ENCODE measurements around the gene REV1.
"Not testable (repeated sequence)": the region's sequence is repeated elsewhere in the genome, so short reads cannot be mapped to it uniquely, and the experiment has no call there.

The REV1 gene

DNA sequence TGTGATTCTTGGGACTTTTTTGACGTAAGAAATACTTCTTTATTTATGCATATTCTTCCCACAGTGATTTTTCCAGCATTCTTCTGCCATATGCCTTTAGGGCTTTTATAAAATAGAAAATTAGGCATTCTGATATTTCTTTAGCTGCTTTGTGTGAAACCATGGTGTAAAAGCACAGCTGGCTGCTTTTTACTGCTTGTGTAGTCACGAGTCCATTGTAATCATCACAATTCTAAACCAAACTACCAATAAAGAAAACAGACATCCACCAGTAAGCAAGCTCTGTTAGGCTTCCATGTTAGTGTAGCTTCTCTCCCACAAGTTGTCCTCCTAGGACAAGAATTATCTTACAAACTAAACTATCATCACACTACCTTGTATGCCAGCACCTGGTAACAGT, 90.0 kb downstream of the REV1 start:
- DNase-seq: no peak

DNA sequence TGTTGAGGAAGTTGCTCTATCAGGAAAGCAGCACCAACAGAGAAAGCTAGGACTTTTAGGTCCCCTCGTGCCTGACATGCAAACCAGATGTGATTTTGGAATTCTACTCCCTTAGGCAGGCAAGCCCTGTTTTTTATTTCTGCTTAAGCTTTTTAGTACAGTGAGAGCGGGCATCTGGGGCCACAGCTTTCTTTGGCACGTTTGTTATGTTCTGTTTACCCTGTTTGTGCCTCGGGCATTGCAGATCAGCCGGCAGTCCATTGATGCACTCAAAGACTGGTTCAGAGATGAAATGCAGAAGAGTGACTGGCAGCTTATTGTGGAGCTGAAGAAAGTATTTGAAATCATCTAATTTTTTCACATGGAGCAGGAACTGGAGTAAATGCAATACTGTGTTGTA, 90.8 kb downstream of the REV1 start:
- no peak for DNase-seq

DNA sequence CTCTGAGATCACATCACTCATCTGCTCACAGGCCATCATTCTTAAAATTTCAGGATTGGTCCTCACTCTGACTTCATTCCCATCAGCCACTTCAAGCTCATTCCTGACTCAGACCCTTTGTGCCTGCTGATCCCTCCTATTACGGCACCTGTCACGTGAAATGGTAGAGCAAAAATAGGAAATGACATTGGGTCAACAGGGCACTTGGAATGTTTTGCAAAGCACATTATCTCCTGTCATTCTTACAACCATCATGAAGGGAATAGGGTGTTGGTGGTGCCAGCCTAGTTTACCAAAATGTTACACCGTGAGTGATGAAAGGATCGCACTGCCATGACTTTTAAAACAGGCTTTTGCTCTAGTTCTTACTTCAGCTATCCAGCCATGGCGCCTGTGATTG, 91.5 kb downstream of the REV1 start:
- DNase-seq: no peak

DNA sequence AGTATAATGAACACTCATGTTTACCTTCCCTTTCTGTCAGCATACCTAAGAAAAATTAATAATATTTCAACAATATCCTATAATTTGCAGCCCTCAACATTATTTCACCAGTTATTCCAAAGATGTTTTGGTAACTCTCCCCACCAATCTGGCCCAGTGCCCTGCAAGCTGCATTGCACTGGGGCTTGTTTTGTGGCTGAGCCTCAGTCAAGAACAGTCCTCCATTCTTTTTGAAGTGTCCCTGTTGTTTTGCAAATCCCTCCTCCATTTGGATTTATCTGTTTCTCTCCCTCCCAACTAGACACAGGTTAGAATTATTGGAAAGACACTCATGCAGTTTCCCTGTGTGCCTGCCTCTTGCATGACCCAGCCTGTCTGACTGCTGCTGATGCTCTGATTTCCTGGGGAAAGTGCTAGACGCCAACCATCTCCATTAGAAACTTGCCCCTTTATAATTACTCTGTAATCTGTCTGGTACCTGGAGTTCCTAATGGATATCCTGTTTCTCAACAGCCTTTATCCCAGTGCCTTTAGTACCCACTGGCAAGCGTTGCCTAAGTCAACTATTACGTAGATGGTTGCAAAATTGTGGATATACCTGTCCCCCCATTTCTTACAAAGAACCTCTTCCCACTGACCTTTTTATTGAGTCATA, 92.4 kb downstream of the REV1 start:
- DNase-seq: no peak

DNA sequence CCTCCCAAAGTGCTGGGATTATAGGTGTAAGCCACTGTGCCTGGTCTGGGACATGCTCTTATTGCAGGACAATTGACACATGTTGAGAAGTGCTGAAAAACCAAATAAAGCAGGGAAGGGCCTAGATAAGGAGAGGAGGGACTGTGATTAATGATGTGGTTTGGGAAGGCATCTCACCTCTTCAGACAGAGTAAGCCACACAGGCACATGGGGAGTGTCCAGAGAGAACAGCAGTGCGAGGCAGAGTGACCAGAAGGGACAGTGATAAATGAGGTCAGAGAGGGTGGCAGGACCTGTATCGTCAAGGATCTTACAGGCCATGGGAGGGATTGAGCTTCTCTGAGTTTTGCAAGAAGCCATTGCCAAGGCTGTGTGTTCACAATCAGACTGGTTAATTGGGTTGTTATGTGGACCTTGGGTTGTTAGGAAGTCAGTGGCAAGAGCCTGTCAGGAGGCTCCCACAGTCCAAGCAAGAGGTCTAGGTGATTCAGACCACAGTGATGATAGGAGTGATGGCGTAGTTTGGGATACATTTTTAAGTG, 94.2 kb downstream of the REV1 start:
- no peak for DNase-seq

DNA sequence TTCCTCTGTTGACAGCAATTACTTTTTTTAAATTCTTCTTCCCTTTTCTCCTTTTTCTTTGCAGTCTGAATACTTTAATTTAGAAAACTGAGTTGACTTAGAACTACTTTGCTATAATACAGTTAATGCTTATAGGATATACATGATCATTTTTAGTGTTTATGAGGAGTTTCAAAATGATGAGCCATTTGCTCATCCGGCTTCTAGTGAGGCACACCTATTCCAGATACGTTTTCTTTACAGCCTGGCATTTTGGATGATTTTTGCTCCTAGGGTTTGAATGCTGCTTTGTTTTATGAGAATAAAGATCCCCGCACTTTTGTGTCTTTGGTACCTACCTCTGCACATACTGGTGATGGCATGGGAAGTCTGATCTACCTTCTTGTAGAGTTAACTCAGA, 99.9 kb downstream of the REV1 start:
- DNase-seq: no peak

DNA sequence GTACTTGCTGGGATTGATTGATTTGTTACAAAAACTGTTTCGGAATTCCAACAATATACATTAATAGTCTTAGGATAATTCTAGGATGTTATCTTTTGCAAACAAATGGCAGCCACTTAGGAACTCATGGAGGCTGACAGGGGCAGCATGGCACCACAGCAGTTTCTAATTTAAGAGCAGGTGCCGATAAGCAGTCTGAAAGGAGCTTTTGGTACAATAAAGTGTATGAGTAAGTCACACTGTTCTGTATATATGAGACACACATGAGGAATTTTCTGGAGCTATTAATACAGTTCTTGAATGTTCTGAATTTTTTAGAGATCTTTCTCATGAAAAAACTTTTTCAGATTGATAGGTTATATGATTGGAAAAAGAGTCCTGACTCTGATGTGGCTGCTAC, 100.4 kb downstream of the REV1 start:
- no peak for DNase-seq

DNA sequence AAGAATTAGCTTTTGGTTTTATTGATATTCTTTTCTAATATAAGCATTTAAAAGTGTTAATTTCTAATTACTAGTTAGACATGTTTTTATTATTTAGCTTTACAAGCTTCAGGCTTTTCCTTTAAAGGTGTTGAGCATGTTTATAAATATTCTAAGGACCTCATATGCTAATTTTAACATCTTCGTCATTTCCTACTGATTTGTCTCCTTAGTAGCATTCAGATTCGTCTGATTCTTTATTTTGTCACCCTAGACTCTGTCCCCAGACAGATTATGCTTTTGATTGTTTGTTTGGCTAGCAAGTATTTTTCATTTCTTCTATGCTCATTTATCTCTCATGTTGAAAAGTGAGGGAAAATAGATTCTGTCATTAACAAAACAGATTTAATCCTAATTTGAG, 100.9 kb downstream of the REV1 start:
- no peak for DNase-seq

DNA sequence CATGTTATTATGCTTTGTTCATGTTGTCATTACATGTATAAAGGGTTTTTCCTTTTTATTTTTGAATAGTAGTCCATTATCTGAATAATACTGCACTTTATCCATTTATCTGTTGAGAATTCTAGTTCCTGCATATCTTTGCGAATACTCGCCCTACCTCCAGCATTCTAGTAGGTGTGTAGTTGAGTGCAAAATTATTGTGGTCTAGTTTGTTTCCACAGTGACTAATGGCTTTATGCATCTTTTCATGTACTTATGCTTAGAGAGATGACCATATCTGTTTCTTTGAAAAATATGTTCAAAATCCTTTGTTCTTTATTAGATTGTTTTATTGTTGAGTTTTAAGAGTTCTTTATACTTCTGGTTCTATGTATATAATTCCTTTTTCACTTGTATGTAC, 103.8 kb downstream of the REV1 start:
- DNase-seq: no peak

DNA sequence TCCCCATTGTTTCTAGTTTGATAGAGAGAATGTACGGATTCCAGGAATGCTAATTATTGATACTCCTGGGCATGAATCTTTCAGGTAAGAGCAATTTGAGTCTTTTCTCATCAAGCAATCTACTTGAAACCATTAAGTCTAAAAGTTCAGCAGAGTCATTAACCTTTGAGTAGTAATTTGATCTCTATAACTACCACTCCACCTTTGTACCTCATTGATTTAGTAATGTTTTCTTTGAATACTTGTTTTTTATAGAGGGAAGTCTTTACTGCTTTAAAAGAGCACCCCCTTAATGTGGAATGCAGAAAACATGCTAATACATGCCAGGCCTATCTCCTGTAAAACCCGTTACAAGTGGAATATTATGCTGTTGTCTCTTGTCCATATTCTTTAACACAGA, 107.7 kb downstream of the REV1 start:
- no peak for DNase-seq

DNA sequence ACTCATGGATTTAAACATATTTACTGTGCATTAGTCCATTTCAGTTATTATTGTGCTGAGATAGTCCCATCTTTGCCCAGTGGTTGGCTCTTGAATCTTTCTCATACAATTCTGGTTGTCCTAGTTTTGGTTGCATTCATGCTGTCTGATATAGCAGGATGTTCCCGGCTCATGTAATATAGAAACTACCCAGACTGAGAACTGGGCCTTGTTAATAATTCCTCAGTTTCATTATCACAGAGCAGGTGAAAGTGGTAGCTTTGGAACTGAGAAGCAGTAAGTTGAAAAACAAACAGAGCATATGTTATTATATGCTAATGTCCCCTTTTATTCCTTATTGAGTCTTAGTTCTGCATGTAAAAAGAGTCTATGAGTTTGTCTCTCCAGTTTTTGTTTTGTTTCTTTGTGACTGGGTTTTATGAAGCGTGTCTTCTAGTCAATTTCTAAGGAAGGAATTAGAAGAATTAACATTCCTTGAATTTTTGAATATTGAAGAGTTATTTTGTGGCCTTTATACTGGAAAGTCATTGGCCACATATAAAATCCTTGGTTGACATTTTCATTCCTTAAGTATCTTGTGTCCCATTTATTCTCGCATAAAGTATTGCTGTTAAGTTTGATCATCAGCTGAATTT, 109.3 kb downstream of the REV1 start:
- DNase-seq: no peak

DNA sequence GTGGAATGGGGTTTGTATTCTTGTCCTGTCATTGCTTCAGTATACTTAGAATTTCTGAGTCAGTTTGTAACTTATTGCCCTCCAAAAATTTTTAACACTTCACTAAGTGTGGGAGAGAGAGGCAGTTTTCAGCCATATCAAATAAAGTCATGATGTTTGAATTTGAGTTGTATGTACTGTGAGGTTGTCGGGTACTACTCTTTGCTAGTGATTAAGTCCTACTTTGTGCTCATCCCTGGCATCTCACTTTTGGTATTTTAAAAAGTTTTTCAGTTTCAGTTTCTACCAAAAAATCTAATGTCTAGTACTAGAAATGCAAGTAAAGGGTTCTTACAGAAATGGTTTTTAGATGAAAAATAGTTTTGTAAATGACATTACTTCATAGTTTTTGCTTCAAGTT, 111.9 kb downstream of the REV1 start:
- DNase-seq: no peak

DNA sequence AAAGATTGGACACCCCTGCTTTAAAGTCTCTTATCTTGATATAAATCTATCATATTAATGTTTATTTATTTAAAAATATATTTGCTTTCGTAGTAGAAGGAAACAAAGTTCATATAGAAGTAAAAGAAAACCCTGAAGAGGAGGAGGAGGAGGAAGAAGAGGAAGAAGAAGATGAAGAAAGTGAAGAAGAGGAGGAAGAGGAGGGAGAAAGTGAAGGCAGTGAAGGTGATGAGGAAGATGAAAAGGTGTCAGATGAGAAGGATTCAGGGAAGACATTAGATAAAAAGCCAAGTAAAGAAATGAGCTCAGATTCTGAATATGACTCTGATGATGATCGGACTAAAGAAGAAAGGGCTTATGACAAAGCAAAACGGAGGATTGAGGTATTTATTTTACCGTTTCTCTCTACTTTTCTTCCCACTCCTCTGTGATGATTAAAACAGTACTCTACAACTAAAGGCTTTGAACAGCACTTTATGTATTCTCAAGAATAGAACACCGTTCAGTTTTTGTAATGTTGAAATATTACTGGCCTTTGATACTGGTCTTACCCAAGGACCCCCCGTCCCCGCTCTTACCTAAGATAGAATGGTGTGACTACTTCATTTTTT, 113.5 kb downstream of the REV1 start:
- no peak for DNase-seq

DNA sequence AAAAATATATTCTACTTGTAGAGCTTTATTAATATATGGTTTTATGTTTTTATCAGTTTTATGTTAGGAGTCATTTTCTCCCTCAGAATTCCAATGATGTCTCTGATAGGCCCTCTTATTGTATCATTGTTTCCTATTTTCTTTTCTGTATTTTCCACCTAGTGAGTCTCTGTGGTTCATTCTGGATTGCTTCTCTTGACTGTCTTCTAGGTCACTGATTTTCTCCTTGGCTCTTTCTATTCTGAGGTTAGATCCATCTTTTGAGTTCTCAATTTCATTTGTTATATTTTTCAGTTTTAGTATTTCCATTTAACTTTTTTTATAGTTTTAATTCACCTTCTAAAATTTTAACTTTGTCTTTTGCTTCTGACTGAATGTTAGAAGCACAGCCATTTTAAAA, 115.1 kb downstream of the REV1 start:
- no peak for DNase-seq

DNA sequence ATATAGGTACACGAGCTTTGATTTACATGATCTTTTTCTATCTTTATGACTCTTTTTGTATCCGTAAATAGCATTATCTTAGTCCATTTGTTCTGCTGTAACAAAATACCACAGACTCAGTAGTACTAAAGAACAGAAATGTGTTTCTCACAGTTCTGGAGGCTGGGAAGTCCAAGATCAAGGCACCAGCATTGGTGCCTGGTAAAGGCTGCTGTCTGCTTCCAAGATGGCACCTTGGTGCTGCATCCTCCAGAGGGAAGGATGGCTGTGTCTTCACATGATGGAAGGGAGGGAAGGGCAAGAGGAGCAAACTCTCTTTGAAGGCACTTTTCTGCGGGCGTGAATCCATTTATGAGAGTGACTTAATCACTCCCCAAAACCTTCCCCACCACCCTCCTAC, 116.7 kb downstream of the REV1 start:
- DNase-seq: no peak

DNA sequence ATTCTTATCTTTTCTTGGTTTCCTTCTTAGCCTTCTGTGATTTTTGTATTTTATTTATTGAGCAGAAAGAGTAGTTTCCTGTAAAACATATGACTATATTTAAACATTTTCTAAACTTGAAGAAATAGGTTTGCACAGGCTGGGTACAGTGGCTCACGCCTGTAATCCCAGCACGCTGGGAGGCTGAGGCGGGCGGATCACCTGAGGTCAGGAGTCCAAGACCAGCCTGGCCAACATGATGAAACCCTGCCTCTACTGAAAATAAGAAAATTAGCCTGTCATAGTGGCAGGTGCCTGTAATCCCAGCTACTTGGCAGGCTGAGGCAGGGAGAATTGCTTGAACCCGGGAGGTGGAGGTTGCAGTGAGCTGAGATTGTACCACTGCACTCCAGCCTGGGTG, 121.0 kb downstream of the REV1 start:
- not testable (repeated sequence) for DNase-seq

DNA sequence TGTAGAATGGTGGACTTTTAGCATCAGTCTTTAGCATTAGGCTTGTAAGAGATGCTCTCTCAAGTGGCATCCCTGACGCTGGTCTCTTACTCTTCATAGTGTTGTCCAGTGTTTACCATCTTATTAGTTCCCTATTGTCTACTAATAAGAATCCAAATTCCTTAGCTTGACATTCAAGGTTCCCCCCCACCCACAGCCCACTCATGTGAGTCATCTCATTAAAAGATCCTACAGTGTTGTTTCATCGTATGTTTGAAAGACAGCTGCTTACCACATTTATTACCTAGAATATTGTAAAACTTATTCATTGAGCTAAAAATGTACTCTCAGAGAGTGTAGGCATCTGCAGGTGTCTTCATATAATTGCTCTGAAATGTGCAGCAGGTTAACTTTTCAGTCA, 124.2 kb downstream of the REV1 start:
- no peak for DNase-seq

DNA sequence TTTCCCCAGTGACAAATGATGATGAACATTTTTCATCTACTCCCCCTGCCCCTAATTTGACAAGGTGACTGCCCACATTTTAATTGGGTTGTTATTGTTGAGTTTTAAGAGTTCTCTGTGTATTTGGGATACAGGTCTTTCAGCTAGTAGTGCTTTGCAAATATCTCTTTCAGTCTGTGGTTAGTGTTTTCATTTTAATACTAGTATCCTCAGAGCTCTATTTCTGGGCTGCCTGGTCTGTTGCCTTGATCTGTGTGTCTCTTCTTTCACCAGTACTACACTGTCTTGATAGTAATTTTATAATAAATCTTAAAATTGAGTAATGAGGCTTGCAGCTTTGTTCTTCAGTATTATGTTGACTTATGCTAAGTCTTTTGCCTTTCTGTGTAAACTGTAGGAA, 133.0 kb downstream of the REV1 start:
- DNase-seq: no peak

DNA sequence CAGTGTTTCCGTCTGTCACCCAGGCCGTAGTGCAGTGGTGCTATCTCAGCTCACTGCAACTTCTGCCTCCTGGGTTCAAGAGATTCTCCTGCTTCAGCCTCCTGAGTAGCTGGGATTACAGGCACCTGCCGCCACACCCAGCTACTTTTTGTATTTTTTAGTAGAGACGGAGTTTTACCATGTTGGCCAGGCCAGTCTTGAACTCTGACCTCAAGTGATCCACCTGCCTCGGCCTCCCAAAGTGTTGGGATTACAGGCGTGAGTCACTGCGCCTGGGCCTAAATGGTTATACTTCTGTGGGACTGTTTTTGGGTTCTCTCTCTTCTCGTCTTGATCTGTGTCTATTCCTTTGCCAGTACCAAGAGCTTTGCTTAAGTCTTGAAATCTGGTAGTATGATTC, 135.0 kb downstream of the REV1 start:
- not testable (repeated sequence) for DNase-seq

DNA sequence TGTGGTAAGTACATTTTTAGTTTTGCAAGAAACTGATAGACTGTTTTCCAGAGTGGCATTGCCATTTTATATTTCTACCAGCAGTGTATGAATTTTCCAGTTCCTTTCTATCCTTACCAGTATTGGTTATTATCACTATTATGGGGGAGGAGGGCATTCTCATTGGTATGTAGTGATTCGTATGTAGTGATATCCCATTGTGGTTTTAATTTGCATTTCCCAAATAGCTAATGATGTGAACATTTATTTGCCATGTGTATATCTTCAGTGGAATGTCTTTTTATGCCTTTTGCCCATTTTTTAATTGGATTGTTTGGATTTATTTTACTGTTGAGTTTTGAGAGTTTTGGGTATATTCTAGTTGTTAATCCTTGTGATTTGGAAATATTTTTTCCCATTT, 135.7 kb downstream of the REV1 start:
- DNase-seq: no peak
